Left ventricle myocardium inferior (tissue), 1 donor: ENCODE measurements around the gene TEDDM1. TPM values are rescaled to one million over a fixed set of nuclear protein-coding genes. Genes with fewer than 3 reads are reported as not detected.

ENCODE experiments used
- DNase-seq: peaks from one replicate; pipeline ENCODE4 v3.0.0-alpha.2; 2020
- H3K27ac ChIP-seq: fragments of 200-600 bp; replicated peaks from 2 replicates; pipeline ENCODE4 v1.8.0; 2021
- H3K27me3 ChIP-seq: fragments of 200-600 bp; 2 replicates; pipeline ENCODE4 v1.8.0; 2021; ENCODE audit warnings: low read depth
- H3K36me3 ChIP-seq: fragments of 200-600 bp; 2 replicates; pipeline ENCODE4 v1.8.0; 2021
- H3K4me1 ChIP-seq: fragments of 200-600 bp; 2 replicates; pipeline ENCODE4 v1.8.0; 2021
- H3K4me3 ChIP-seq: fragments of 200-600 bp; 2 replicates; pipeline ENCODE4 v1.8.0; 2021; ENCODE audit warnings: mild to moderate bottlenecking, moderate library complexity
- H3K9me3 ChIP-seq: fragments of 200-600 bp; replicated peaks from 2 replicates; pipeline ENCODE4 v1.8.0; 2021
- intact Hi-C: fragments of 100-400 bp; cut with micrococcal nuclease; formaldehyde crosslinking; loops from one replicate; pipeline ENCODE4 v1.11.0; 2022
- total RNA-seq: library from RNA; stranded (reverse); fragmentation: NEBNext Ultra II Directional; extraction: Animal tissue kit (Norgen Biotek cat#: 25700); gene quantifications from one replicate; pipeline ENCODE4 v1.2.1, GENCODE V29; 2021
- TF ChIP-seq, protein P1 (sequence below): fragments of 200-600 bp; IDR thresholded peaks from 2 replicates; pipeline ENCODE4 v1.8.0; 2021; ENCODE audit warnings: antibody characterized with exemption, mild to moderate bottlenecking, borderline replicate concordance
- donor health status: DM: no; HTN: yes; CAD: no; lungs with severe emphysema.

Gene TEDDM1
- total RNA-seq, 1 donor from 2014 or later, result not detected

DNA sequence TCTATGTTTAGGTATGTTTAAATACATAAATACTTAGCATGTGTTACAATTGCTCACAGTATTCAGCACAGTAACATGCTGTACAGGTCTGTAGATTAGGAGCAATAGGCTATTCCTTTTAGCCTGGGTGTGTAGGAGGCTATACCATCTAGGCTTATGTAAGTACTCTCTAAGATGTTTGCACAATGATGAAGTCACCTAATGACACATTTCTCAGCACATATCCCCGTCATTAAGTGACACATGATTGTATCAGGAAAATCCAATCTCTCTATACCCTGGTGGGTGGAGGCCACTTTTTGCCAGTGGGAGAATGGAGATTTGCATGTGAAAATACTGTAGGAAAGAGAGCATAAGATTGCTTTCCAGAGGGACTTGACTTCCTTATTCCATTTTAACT lies 5.5 kb upstream of the TEDDM1 start:
- H3K36me3 ChIP-seq, result no peaks in the 10 kb centered on the region
- TF ChIP-seq, protein P1, sequence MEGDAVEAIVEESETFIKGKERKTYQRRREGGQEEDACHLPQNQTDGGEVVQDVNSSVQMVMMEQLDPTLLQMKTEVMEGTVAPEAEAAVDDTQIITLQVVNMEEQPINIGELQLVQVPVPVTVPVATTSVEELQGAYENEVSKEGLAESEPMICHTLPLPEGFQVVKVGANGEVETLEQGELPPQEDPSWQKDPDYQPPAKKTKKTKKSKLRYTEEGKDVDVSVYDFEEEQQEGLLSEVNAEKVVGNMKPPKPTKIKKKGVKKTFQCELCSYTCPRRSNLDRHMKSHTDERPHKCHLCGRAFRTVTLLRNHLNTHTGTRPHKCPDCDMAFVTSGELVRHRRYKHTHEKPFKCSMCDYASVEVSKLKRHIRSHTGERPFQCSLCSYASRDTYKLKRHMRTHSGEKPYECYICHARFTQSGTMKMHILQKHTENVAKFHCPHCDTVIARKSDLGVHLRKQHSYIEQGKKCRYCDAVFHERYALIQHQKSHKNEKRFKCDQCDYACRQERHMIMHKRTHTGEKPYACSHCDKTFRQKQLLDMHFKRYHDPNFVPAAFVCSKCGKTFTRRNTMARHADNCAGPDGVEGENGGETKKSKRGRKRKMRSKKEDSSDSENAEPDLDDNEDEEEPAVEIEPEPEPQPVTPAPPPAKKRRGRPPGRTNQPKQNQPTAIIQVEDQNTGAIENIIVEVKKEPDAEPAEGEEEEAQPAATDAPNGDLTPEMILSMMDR, result no peak
- intact Hi-C loops, result no loop called here
- H3K9me3 ChIP-seq, result peaks cover 13% of the 10 kb centered on the region
- H3K27ac ChIP-seq, result no peak overlapping the region
- DNase-seq, result no peak
- no peak overlapping the region for H3K4me3 ChIP-seq
- H3K4me1 ChIP-seq, result peaks cover 11% of the 10 kb centered on the region
- peaks cover 31% of the 10 kb centered on the region for H3K27me3 ChIP-seq

DNA sequence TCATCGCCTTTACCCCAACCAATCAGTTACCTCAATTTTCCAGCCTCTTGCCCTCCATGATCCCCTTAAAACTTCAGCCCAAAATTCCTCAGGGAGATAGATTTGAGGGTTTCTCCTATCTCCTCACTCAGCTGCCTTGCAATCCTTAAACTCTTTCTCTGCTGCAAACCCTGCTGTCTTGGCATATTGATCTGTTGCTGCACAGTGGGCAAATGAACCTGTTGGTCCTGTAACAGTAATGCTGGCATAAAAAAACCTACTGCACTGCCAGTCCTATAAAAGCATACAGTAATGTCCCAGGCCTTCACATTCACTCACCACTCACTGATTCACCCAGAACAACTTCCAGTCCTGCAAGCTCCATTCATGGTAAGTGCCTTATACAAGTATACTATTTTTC lies 5.1 kb upstream of the TEDDM1 start:
- H3K4me1 ChIP-seq, result peaks cover 7% of the 10 kb centered on the region
- TF ChIP-seq, protein P1, result no peak
- no peaks in the 10 kb centered on the region for H3K36me3 ChIP-seq
- no peak for DNase-seq
- peaks cover 31% of the 10 kb centered on the region for H3K27me3 ChIP-seq
- intact Hi-C loops, result no loop called here
- H3K9me3 ChIP-seq, result peaks cover 13% of the 10 kb centered on the region
- H3K4me3 ChIP-seq, result no peak overlapping the region
- no peak overlapping the region for H3K27ac ChIP-seq

DNA sequence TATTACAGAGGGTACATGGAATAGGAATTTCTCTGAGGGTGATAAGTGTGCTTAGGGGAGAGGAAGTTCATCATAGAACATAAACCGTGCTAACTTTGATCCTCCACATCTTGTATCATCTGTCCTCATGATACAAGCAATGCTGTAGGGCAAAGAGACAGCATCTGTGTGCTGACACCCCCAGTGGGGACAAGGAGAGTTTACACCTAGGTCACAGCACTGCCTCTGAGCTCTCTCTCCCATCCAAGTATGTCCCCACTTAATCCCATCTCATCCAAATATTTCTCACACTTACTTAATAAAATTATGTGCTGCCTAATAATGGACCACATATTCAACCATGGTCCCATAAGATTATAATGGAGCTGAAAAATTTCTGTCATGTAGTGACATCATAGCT lies 4.3 kb upstream of the TEDDM1 start:
- H3K36me3 ChIP-seq, result no peaks in the 10 kb centered on the region

DNA sequence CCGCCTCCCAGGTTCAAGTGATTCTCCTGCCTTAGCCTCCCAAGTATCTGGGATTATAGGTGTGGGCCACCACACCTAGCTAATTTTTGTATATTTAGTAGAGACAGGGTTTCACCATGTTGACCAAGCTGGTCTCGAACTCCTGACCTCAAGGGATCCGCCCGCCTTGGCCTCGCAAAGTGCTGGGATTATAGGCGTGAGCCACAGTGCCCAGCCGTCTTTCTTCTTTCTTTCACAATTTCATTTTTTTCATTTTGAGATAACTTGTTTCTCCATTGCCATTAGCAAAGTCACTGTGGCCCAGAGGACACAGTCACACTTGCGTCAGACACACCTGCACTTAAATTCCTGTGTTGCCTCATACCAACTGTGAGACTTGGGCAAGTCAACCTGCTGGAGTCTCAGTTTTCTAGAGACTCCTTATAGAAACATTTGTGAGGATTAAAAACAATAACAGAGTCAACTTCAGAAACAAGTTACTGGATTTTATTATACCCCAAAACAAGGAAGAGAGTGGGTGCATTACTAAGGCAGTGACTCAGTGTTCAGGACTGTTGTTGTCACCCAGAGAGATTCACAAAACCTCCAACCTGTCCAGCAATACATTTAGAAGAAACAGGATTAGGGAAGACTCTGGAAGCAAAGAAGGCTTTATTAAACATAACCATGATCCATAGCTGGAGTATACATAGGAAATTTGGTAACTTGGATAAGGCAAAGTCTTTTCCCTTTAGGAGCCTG lies 2.6 kb downstream of the TEDDM1 start:
- no peaks in the 10 kb centered on the region for H3K27me3 ChIP-seq
- no peaks in the 10 kb centered on the region for H3K36me3 ChIP-seq
- DNase-seq, result no peak
- H3K27ac ChIP-seq, result peak overlapping the region; percentile 97
- no peaks in the 10 kb centered on the region for H3K9me3 ChIP-seq
- intact Hi-C loops, result loop anchor here (2.0 to 5.0 kb wide), 2 partner anchors 255 to 311 kb away; no protein-coding TSS in a partner anchor
- peaks cover 42% of the 10 kb centered on the region for H3K4me1 ChIP-seq
- H3K4me3 ChIP-seq, result no peak overlapping the region
- TF ChIP-seq, protein P1, result no peak

More for the DNA sequence above, 4.3 kb upstream of the TEDDM1 start:
- no peak overlapping the region for H3K4me3 ChIP-seq
- no peak overlapping the region for H3K27ac ChIP-seq
- peaks cover 31% of the 10 kb centered on the region for H3K27me3 ChIP-seq
- H3K4me1 ChIP-seq, result no peaks in the 10 kb centered on the region
- DNase-seq, result no peak
- intact Hi-C loops, result no loop called here
- TF ChIP-seq, protein P1, result no peak
- H3K9me3 ChIP-seq, result peaks cover 13% of the 10 kb centered on the region

DNA sequence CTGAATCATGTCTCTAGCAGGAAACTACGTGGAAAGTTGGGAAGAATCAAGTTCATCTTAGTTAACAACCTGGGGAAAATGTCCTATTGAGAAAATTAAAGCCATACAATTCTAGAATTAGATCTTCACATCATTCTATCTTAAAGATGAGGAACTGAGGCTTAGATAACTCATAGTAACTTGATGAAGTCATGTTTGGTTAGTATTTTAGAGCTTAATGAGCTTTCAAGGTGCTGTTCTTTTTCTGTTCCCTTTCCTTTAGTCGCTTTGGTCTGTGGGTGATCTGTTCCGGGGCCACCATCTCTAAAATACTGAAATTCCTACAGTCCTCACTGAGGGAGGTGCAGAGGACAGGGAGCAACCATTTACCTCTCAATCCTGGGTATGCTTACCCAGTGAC lies 4.6 kb downstream of the TEDDM1 start:
- no peak for DNase-seq
- intact Hi-C loops, result loop anchor here (2.0 to 5.0 kb wide), 2 partner anchors 253 to 309 kb away; no protein-coding TSS in a partner anchor
- no peaks in the 10 kb centered on the region for H3K27me3 ChIP-seq
- peaks cover 59% of the 10 kb centered on the region for H3K4me1 ChIP-seq
- H3K27ac ChIP-seq, result peak overlapping the region; percentile 97
- H3K9me3 ChIP-seq, result no peaks in the 10 kb centered on the region
- TF ChIP-seq, protein P1, result no peak
- H3K4me3 ChIP-seq, result no peak overlapping the region
- no peaks in the 10 kb centered on the region for H3K36me3 ChIP-seq
